A673 (cell line): ENCODE data around the gene HNRNPF.

Source experiments
- CTCF ChIP-seq: fragments of 300-800, 200-600 bp; sonication (generic); conservative IDR thresholded peaks from 2 replicates; pipeline ENCODE4 v1.5.1; 2017; ENCODE audit warnings: low read depth, mild to moderate bottlenecking, antibody characterized with exemption, low read length, moderate library complexity, mixed read lengths
- EZH2 ChIP-seq: fragments of 200-600 bp; sonication (generic); IDR thresholded peaks from 2 replicates; pipeline ENCODE4 v1.6.1; 2017; ENCODE audit warnings: borderline replicate concordance, low read depth, mild to moderate bottlenecking, mixed read lengths, antibody characterized with exemption, low read length; ENCODE audit not compliant: poor library complexity, severe bottlenecking

- no peak for TF ChIP-seq EZH2
- TF ChIP-seq CTCF: no peak
Measured at GRCh38 chr10:43342279-43343125, 66.5 kb downstream of the HNRNPF start.
